Heart left ventricle (tissue), 13 donors: ENCODE data around the gene OR8B3.

Experiments used
- CTCF ChIP-seq, 12 donors: fragments of 200-600 bp; sonication (generic) in 4 of 12; IDR thresholded peaks; one replicate each; pipeline versions ENCODE4 v1.5.0 to v1.8.0; 2018 to 2022; ENCODE audit warnings: antibody characterized with exemption in 12 of 12, mild to moderate bottlenecking in 5 of 12
- POLR2A ChIP-seq, 2 donors: fragments of 450-650 bp; IDR thresholded peaks; one replicate each; pipeline ENCODE4 v1.6.1; 2017; ENCODE audit warnings: antibody characterized with exemption in 2 of 2, mild to moderate bottlenecking in 2 of 2, moderate library complexity in 2 of 2
- donor health status: ischemic (EF 13 %, LVEDD 7.1; RV severe dilation, severe dysfunction).
- donor health status: DM: no; HTN: yes; CAD: no.
- donor health status: DM: no; HTN: no; CAD: no.
- donor health status: ischemic (EF 25% LVEDD 6.9; RV normal size, moderate dysfunction).
- donor health status: ischemic (EF 25% LVEDD 5.7; RV mildly dilated, moderate dysfunction).
- donor health status: ischemic (EF 35%, LVEDD 5.7; RV mildly dilated, moderate dysfunction).
- donor health status: nonischemic (EF 11% LVEDD 7.7; RV severe dilation, severe dysfunction).
- donor health status: DM: yes; HTN: yes; CAD: no.
- donor health status: PGD.
- donor health status: ischemic (EF 29% LVEDD 5.4; RV normal size, mild dysfunction).
- donor health status: nonischemic (EF 23%, LVEDD 6.1; RV moderate dilation, normal function).

GRCh38 chr11:124434699-124435098 lies 35.9 kb upstream of the OR8B3 start:
- no peak for TF ChIP-seq CTCF (IDR thresholded peaks at IDR 0.05)
- no peak for TF ChIP-seq POLR2A (IDR thresholded peaks at IDR 0.05)
